HG03135 (cell line): ENCODE data around the gene PLXDC1.
A peak's percentile ranks its signal among the peaks of the same experiment; 100 is the strongest.

Experiments used
- ATAC-seq: cut with Tn5 transposase; IDR thresholded peaks from one replicate; pipeline ENCODE4 v1.9.1; 2021; ENCODE audit warnings: mild to moderate bottlenecking, moderate library complexity; ENCODE audit not compliant: unreplicated experiment

The PLXDC1 gene

GRCh38 chr17:39151150-39151942 is at the start of gene PLXDC1:
PLXDC1 (minus strand) TSS chr17:39151637; CDS start chr17:39151437, 200 bp downstream.
- ATAC-seq, result no peak

GRCh38 chr17:39200957-39201510 is 49.6 kb upstream of the PLXDC1 start:
- ATAC-seq, result no peak

GRCh38 chr17:39200070-39200879 is 48.8 kb upstream of the PLXDC1 start, which contains the start of gene RPL19:
RPL19 (plus strand) TSS chr17:39200283; CDS start chr17:39200345, 62 bp downstream.
- peak; percentile 65 for ATAC-seq

- ATAC-seq, result peak; percentile 52
Measured at GRCh38 chr17:39199820-39200069, 48.3 kb upstream of the PLXDC1 start.

GRCh38 chr17:39198186-39198566 is 46.7 kb upstream of the PLXDC1 start:
- ATAC-seq, result no peak

GRCh38 chr17:39197380-39198185 is 46.1 kb upstream of the PLXDC1 start, which contains the start of gene CACNB1:
CACNB1 (minus strand) TSS chr17:39197669; CDS start chr17:39197495, 174 bp downstream.
- ATAC-seq, result no peak

GRCh38 chr17:39196808-39197291 is 45.4 kb upstream of the PLXDC1 start:
- no peak for ATAC-seq

GRCh38 chr17:39196241-39196807 is 44.9 kb upstream of the PLXDC1 start:
- no peak for ATAC-seq

- ATAC-seq, result no peak
Measured at GRCh38 chr17:39195568-39196160, 44.2 kb upstream of the PLXDC1 start.

- no peak for ATAC-seq
Measured at GRCh38 chr17:39194985-39195524, 43.6 kb upstream of the PLXDC1 start.

- ATAC-seq, result no peak
Measured at GRCh38 chr17:39194089-39194984, 42.9 kb upstream of the PLXDC1 start.

- no peak for ATAC-seq
Measured at GRCh38 chr17:39193346-39193745, 41.9 kb upstream of the PLXDC1 start.

GRCh38 chr17:39192901-39193300 is 41.5 kb upstream of the PLXDC1 start:
- ATAC-seq, result no peak

GRCh38 chr17:39191750-39192510 is 40.5 kb upstream of the PLXDC1 start:
- no peak for ATAC-seq

GRCh38 chr17:39187152-39187830 is 35.9 kb upstream of the PLXDC1 start:
- ATAC-seq, result no peak

GRCh38 chr17:39186481-39187002 is 35.1 kb upstream of the PLXDC1 start:
- no peak for ATAC-seq

- ATAC-seq, result no peak
Measured at GRCh38 chr17:39183720-39184119, 32.3 kb upstream of the PLXDC1 start.
